Measurements from ENCODE around the gene HSPD1. TPM values are rescaled to one million over a fixed set of nuclear protein-coding genes. Genes with fewer than 3 reads are reported as not detected.

Gene HSPD1
- 220 and 229 TPM in 2 replicates for total RNA-seq

GRCh38 chr2:197499594-197500502, at the start of gene HSPD1, which contains the start of gene HSPE1:
TSS of gene HSPD1 (minus strand) at chr2:197499840. CDS start at chr2:197498848, 992 bp downstream.
TSS of gene HSPE1 (plus strand) at chr2:197500379. CDS start at chr2:197500437, 58 bp downstream.

DNA sequence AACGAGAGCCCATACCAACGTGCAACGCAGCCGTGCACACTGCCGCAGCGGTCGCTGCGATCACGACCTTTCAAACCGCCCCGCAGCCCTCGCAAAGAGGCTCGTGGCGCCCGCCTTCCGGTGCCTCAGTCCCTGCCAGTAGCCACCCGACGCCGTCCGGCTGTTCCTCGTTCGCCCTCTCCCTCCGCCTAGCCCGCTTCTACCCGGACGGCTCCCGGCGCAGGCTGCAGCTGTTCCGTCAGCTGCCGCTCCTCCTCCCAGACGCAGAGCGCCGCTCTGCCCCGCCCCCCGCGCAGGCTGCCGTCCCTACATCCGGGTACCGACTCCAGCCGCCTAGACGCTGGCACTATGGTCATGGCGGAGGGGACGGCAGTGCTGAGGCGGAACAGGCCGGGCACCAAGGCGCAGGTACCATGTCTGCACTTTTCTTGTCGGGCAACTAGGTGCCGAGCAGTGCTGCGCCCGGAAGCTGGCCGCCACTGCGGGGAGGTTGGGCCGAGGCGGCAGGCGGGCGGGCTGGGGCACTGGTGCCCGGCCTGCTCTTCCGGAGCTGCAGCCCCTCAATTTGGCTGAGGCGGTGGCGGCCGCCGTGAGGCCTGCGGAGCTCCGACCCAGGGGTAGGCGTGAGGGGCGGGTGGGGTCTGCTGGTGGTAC, 16.2 kb upstream of the HSPD1 start, which contains the start of gene MOB4:
Gene MOB4, plus strand, starts transcription at position 328 of the 654 bp plus-strand sequence. Its CDS starts 21 bp downstream, at position 349.

GRCh38 chr2:197453123-197453913, 46.3 kb downstream of the HSPD1 start, which contains the start of gene COQ10B:
TSS of gene COQ10B (plus strand) at chr2:197453552. CDS start at chr2:197453561, 9 bp downstream.

Small RNA genes lying within 50 kb of the gene (small RNA-seq; reads per million reads assigned to genes)
- gene AC020550.1 (ENCODE audit: low replicate concordance) (not detected), gene RNU6-1029P (ENCODE audit: low replicate concordance) (not detected)

Other genes starting within 250 kb of the HSPD1 start
- 3.1 and 11.5 TPM in 2 replicates for gene ANKRD44, start 189.1 kb downstream of the HSPD1 start, total RNA-seq
- 267 and 291 TPM in 2 replicates for gene SF3B1, start 64.8 kb downstream of the HSPD1 start, total RNA-seq
- gene COQ10B, start 46.3 kb downstream of the HSPD1 start, total RNA-seq: 41.6 and 68.9 TPM in 2 replicates
- 38.7 and 58.8 TPM in 2 replicates for gene HSPE1, start 539 bp upstream of the HSPD1 start, total RNA-seq
- gene MOB4, start 16.2 kb upstream of the HSPD1 start, total RNA-seq: 21.0 and 41.7 TPM in 2 replicates
- 4.0 TPM in 1 of 2 replicates, not detected in the other for gene RFTN2, start 175.7 kb upstream of the HSPD1 start, total RNA-seq
- 4.4 and 14.0 TPM in 2 replicates for gene MARS2, start 205.5 kb upstream of the HSPD1 start, total RNA-seq